Spleen (tissue), 11 donors: ENCODE measurements around the gene RTF1. TPM values are rescaled to one million over a fixed set of nuclear protein-coding genes. Genes with fewer than 3 reads are reported as not detected.
A peak's percentile ranks its signal among the peaks of the same experiment; 100 is the strongest.

ENCODE experiments used
- DNase-seq: peaks from one replicate; pipeline ENCODE4 v3.0.0-alpha.2; 2020
- H3K27ac ChIP-seq, 8 donors: fragments of 200-600 bp; sonication (generic) in 7 of 8; 1 replicate in 4 of 8; 2 replicates in 4 of 8; pipeline versions ENCODE4 v1.5.0 to v1.8.0; 2016 to 2021; ENCODE audit warnings: inconsistent platforms in 4 of 8, mild to moderate bottlenecking in 4 of 8, moderate library complexity in 1 of 8
- H3K27me3 ChIP-seq, 7 donors: fragments of 200-600 bp; sonication (generic) in 6 of 7; replicated peaks in 1 of 7; 1 replicate in 4 of 7; 2 replicates in 3 of 7; pipeline versions ENCODE4 v1.5.0 to v1.8.0; 2016 to 2021; ENCODE audit warnings: inconsistent platforms in 3 of 7, mild to moderate bottlenecking in 1 of 7
- H3K36me3 ChIP-seq, 6 donors: fragments of 200-600 bp; sonication (generic) in 5 of 6; 1 replicate in 4 of 6; 2 replicates in 2 of 6; pipeline versions ENCODE4 v1.5.0 to v1.8.0; 2016 to 2021; ENCODE audit warnings: inconsistent platforms in 2 of 6
- H3K4me1 ChIP-seq, 6 donors: fragments of 200-600 bp; sonication (generic) in 5 of 6; 1 replicate in 3 of 6; 2 replicates in 3 of 6; pipeline versions ENCODE4 v1.5.0 to v1.8.0; 2016 to 2021; ENCODE audit warnings: inconsistent platforms in 3 of 6
- H3K4me3 ChIP-seq, 8 donors: fragments of 200-600 bp; sonication (generic) in 7 of 8; 1 replicate in 4 of 8; 2 replicates in 4 of 8; pipeline versions ENCODE4 v1.5.0 to v1.8.0; 2016 to 2021; ENCODE audit warnings: inconsistent platforms in 4 of 8, mild to moderate bottlenecking in 4 of 8, moderate library complexity in 2 of 8
- H3K9me3 ChIP-seq, 8 donors: fragments of 200-600 bp; sonication (generic) in 7 of 8; 1 replicate in 4 of 8; 2 replicates in 4 of 8; pipeline versions ENCODE4 v1.5.0 to v1.8.0; 2016 to 2021; ENCODE audit warnings: inconsistent platforms in 4 of 8
- POLR2A ChIP-seq, 3 donors: fragments of 450-650 bp; IDR thresholded peaks; one replicate each; pipeline ENCODE4 v1.5.1; 2017; ENCODE audit warnings: antibody characterized with exemption in 3 of 3, mild to moderate bottlenecking in 1 of 3
- POLR2AphosphoS5 ChIP-seq, 3 donors: sonication (generic); formaldehyde crosslinking; IDR thresholded peaks; one replicate each; pipeline ENCODE4 v1.5.1; 2017; ENCODE audit warnings: antibody characterized with exemption in 3 of 3
- WGBS, 5 donors: extraction: QIAGEN DNeasy Blood & Tissue Kit in 3 of 5; methylation state at CpG; one replicate each; pipeline versions ENCODE4 v1.1.5 to v1.1.7; 2013 to 2018; 5-methylcytosine and 5-hydroxymethylcytosine counted together
- intact Hi-C: fragments of 100-400 bp; cut with DNase I; formaldehyde crosslinking; loops from one replicate; pipeline ENCODE4 v1.15.0; 2023; ENCODE audit warnings: low total_unique reads
- polyA plus RNA-seq, 3 donors: library from polyadenylated mRNA; stranded (reverse); fragments of 200-250 nt; gene quantifications; one replicate each; pipeline ENCODE4 v1.2.1, GENCODE V29; 2013
- total RNA-seq, 7 donors: library from RNA; depleted of rRNA in 3 of 7; stranded (reverse); fragments of >200 nt in 3 of 7; fragmentation: NEBNext Ultra II Directional in 4 of 7; extraction: Animal tissue kit (Norgen Biotek cat#: 25700) in 4 of 7; gene quantifications; one replicate each; pipeline versions ENCODE4 v1.1.0 to v1.2.1, GENCODE V29; 2016 to 2021
- TF ChIP-seq, protein P1 (sequence below), 11 experiments: fragments of 200-600 bp in 7 of 11; fragments of 450-650 bp in 4 of 11; sonication (generic) in 4 of 11; IDR thresholded peaks in 8 of 11; conservative IDR thresholded peaks in 3 of 11; 1 replicate in 7 of 11; 2 replicates in 4 of 11; pipeline versions ENCODE4 v1.4.0 to v1.8.0; 2016 to 2021; ENCODE audit warnings: antibody characterized with exemption in 11 of 11, inconsistent platforms in 4 of 11, mild to moderate bottlenecking in 1 of 11
- donor health status: healthy with polysubstance abuse.
- donor health status: DM: no; HTN: no; CAD: no; lungs with moderate emphysema.
- donor health status: DM: no; HTN: no; CAD: no.
- donor health status: Bipolar disorder and iron deficiency.
- donor health status: healthy.
- donor health status: DM: no; HTN: no; CAD: no.
- donor health status: DM: yes; HTN: yes; CAD: no.

RTF1 gene
- total and polyA plus RNA-seq, 10 donors: 14.2 to 71.3 (median 32.0) TPM

DNA sequence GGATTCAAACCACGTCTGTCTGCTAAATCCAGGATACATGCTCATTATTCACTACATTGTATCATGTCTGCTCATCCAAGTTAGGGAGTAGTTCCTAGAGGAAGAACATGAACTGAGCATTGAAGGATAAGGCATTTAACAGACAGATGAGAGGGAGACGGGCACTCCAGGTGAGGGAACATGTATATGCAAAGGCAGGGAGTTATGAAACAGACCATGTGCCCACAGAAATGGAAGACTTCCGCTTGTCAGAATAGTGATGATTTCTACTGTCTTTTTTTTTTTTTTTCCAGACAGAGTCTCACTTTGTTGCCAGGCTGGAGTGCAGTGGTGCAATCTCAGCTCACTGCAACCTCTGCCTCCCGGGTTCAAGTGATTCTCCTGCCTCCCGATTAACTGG, 9.6 kb upstream of the RTF1 start:
- Histone ChIP-seq H3K27me3 (no peaks in the 10 kb centered on the region), H3K9me3 (no peaks in the 10 kb centered on the region), H3K36me3 (no peaks in the 10 kb centered on the region), H3K27ac (peak overlapping the region in 5 of 8 donors; percentile 43 to 91 (median 73)), H3K4me3 (peak overlapping the region in 1 of 8 donors; percentile 26), H3K4me1 (peaks cover 3 to 53% (median 14%) of the 10 kb centered on the region in 6 donors)
- intact Hi-C loops: no loop called here
- WGBS, 5 donors: 59 to 90% (median 77%) methylated on average over 5 of the region's 5 CpGs
- TF ChIP-seq POLR2A (IDR thresholded peaks at IDR 0.05): no peak
- TF ChIP-seq, protein P1, sequence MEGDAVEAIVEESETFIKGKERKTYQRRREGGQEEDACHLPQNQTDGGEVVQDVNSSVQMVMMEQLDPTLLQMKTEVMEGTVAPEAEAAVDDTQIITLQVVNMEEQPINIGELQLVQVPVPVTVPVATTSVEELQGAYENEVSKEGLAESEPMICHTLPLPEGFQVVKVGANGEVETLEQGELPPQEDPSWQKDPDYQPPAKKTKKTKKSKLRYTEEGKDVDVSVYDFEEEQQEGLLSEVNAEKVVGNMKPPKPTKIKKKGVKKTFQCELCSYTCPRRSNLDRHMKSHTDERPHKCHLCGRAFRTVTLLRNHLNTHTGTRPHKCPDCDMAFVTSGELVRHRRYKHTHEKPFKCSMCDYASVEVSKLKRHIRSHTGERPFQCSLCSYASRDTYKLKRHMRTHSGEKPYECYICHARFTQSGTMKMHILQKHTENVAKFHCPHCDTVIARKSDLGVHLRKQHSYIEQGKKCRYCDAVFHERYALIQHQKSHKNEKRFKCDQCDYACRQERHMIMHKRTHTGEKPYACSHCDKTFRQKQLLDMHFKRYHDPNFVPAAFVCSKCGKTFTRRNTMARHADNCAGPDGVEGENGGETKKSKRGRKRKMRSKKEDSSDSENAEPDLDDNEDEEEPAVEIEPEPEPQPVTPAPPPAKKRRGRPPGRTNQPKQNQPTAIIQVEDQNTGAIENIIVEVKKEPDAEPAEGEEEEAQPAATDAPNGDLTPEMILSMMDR (IDR thresholded peaks at IDR 0.05 in 8 of 11, conservative IDR thresholded peaks at IDR 0.05 in 3 of 11): no peak
- TF ChIP-seq POLR2AphosphoS5 (IDR thresholded peaks at IDR 0.05): no peak
- DNase-seq: no peak

DNA sequence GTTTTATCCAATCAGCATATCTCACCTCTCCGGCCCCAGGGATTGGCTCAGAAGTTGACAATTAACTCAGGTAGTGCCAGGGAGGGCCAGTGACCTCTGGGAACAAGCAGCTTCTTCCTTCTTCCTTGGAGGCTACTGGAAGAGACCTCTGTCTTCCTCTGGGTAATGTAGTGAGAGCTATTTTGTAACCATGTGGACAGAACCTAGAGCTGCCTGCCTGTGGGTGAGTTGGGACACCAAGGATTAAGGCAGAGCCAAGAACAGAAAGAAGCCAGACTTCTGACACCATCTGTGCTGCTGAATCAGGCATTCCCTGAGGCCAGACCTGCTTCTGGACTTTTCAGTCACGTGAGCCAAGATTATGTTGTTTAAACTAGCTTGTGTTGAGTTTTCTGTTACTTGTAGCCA, 8.7 kb upstream of the RTF1 start:
- Histone ChIP-seq H3K36me3 (no peaks in the 10 kb centered on the region), H3K4me3 (peak overlapping the region in 1 of 8 donors; percentile 7), H3K27ac (peak overlapping the region in 6 of 8 donors; percentile 6 to 91 (median 58)), H3K4me1 (peaks cover 0 to 48% (median 9%) of the 10 kb centered on the region in 6 donors), H3K27me3 (no peaks in the 10 kb centered on the region), H3K9me3 (no peaks in the 10 kb centered on the region)
- intact Hi-C loops: no loop called here
- TF ChIP-seq, protein P1 (IDR thresholded peaks at IDR 0.05 in 8 of 11, conservative IDR thresholded peaks at IDR 0.05 in 3 of 11): no peak
- TF ChIP-seq POLR2AphosphoS5 (IDR thresholded peaks at IDR 0.05) (no peak), POLR2A (IDR thresholded peaks at IDR 0.05) (no peak)
- WGBS, 5 donors: 74 to 91% (median 88%) methylated on average over 2 of the region's 2 CpGs
- no peak for DNase-seq

GRCh38 chr15:41411031-41411430, 5.9 kb upstream of the RTF1 start:
- no peaks in the 10 kb centered on the region for H3K27me3 ChIP-seq
- peaks cover 0 to 35% (median 16%) of the 10 kb centered on the region in 6 donors for H3K4me1 ChIP-seq
- no peaks in the 10 kb centered on the region for H3K9me3 ChIP-seq
- peak overlapping the region in 1 of 8 donors; percentile 91 for H3K27ac ChIP-seq
- no peaks in the 10 kb centered on the region for H3K36me3 ChIP-seq
- DNase-seq: no peak
- intact Hi-C loops: no loop called here
- 76 to 89% (median 79%) methylated on average over 2 of the region's 2 CpGs for WGBS, 5 donors
- TF ChIP-seq POLR2A (IDR thresholded peaks at IDR 0.05): no peak
- TF ChIP-seq, protein P1 (IDR thresholded peaks at IDR 0.05 in 8 of 11, conservative IDR thresholded peaks at IDR 0.05 in 3 of 11): no peak
- TF ChIP-seq POLR2AphosphoS5 (IDR thresholded peaks at IDR 0.05): no peak
- H3K4me3 ChIP-seq: no peak overlapping the region

DNA sequence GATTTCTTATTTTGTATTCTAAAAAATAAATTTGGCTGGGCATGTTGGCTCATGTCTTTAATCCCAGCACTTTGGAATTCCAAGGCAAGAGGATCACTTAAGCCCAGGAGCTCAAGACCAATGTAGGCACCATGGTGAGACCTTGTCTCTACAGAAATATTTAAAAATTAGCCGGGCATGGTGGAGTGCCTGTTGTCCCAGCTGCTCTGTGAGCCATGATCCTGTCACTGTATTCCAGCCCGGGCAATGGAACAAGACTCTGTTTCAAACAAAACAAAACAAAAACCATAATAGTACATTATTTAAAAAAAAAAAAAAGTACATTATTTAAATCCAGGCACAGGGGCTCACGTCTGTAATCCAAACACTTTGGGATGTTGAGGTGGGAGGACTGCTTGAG, 5.5 kb upstream of the RTF1 start:
- intact Hi-C loops: no loop called here
- no peaks in the 10 kb centered on the region for H3K27me3 ChIP-seq
- no peaks in the 10 kb centered on the region for H3K36me3 ChIP-seq
- no peaks in the 10 kb centered on the region for H3K9me3 ChIP-seq
- WGBS, 5 donors: 84 to 93% (median 89%) methylated on average over 3 of the region's 3 CpGs
- H3K4me1 ChIP-seq: peaks cover 0 to 38% (median 20%) of the 10 kb centered on the region in 6 donors
- no peak overlapping the region for H3K4me3 ChIP-seq
- no peak overlapping the region for H3K27ac ChIP-seq
- TF ChIP-seq, protein P1 (IDR thresholded peaks at IDR 0.05 in 8 of 11, conservative IDR thresholded peaks at IDR 0.05 in 3 of 11): no peak
- TF ChIP-seq POLR2A (IDR thresholded peaks at IDR 0.05) (no peak), POLR2AphosphoS5 (IDR thresholded peaks at IDR 0.05) (no peak)
- no peak for DNase-seq
